DOHH2 (cell line): Measurements from ENCODE around the gene CEBPA.

ENCODE experiments used
- H3F3A ChIP-seq: fragments of 200-600 bp; sonication (generic), shearing (Covaris generic); 2 replicates; pipeline ENCODE4 v1.6.0; 2016; ENCODE audit warnings: antibody characterized with exemption, mild to moderate bottlenecking; ENCODE audit not compliant: control insufficient read depth, insufficient read depth
- H3K27ac ChIP-seq: fragments of 200-600 bp; sonication (generic); 2 replicates; pipeline ENCODE4 v1.5.1; 2014; ENCODE audit warnings: low read depth, mild to moderate bottlenecking, low read length, moderate library complexity
- H3K27me3 ChIP-seq: fragments of 200-600 bp; sonication (generic); 2 replicates; pipeline ENCODE4 v1.6.1; 2014; ENCODE audit warnings: mild to moderate bottlenecking, low read length, mixed read lengths; ENCODE audit not compliant: control insufficient read depth
- H3K36me3 ChIP-seq: fragments of 200-600 bp; sonication (generic); 2 replicates; pipeline ENCODE4 v1.6.1; 2014; ENCODE audit warnings: mild to moderate bottlenecking, low read length, moderate library complexity, mixed read lengths; ENCODE audit not compliant: control insufficient read depth
- H3K4me1 ChIP-seq: fragments of 200-600 bp; sonication (generic); 2 replicates; pipeline ENCODE4 v1.6.1; 2014; ENCODE audit warnings: mild to moderate bottlenecking, low read length, mixed read lengths; ENCODE audit not compliant: control insufficient read depth
- H3K4me2 ChIP-seq: fragments of 200-600 bp; sonication (generic); 2 replicates; pipeline ENCODE4 v1.6.0; 2014; ENCODE audit warnings: mild to moderate bottlenecking, low read length, moderate library complexity
- H3K4me3 ChIP-seq: fragments of 200-600 bp; sonication (generic); 2 replicates; pipeline ENCODE4 v1.5.1; 2014; ENCODE audit warnings: mild to moderate bottlenecking, low read length, mixed read lengths
- H3K79me2 ChIP-seq: fragments of 200-600 bp; sonication (generic); 2 replicates; pipeline ENCODE4 v1.6.1; 2014; ENCODE audit warnings: mild to moderate bottlenecking, low read length, mixed read lengths; ENCODE audit not compliant: control insufficient read depth
- H3K9me2 ChIP-seq: fragments of 200-600 bp; sonication (generic); replicated peaks from 2 replicates; pipeline ENCODE4 v1.6.1; 2014; ENCODE audit warnings: mild to moderate bottlenecking, low read length, mixed read lengths; ENCODE audit not compliant: control insufficient read depth
- H3K9me3 ChIP-seq: fragments of 200-600 bp; sonication (generic); 2 replicates; pipeline ENCODE4 v1.6.1; 2014; ENCODE audit warnings: antibody characterized with exemption, low read length, mixed read lengths; ENCODE audit not compliant: control insufficient read depth, insufficient read depth
- H4K20me1 ChIP-seq: fragments of 200-600 bp; sonication (generic); 2 replicates; pipeline ENCODE4 v1.6.0; 2014; ENCODE audit warnings: low read depth, mild to moderate bottlenecking, antibody characterized with exemption, low read length, moderate library complexity; ENCODE audit not compliant: control insufficient read depth, insufficient read depth
- CTCF ChIP-seq: fragments of 200-600 bp; sonication (generic); IDR thresholded peaks from one replicate; pipeline ENCODE4 v1.5.1; 2014; ENCODE audit warnings: antibody characterized with exemption, mild to moderate bottlenecking, low read depth, low read length; ENCODE audit not compliant: poor library complexity, severe bottlenecking
- EZH2phosphoT487 ChIP-seq: fragments of 200-600 bp; sonication (generic); IDR thresholded peaks from 2 replicates; pipeline ENCODE4 v1.6.1; 2017; ENCODE audit warnings: borderline replicate concordance, mild to moderate bottlenecking, antibody characterized with exemption, low read length, moderate library complexity, mixed read lengths

CEBPA gene

GRCh38 chr19:33306191-33306590 is 3.9 kb upstream of the CEBPA start:
- Histone ChIP-seq H3K27me3 (no peaks in the 10 kb centered on the region), H4K20me1 (no peaks in the 10 kb centered on the region), H3K9me3 (no peaks in the 10 kb centered on the region), H3K27ac (no peak overlapping the region), H3K9me2 (no peaks in the 10 kb centered on the region), H3K4me3 (no peak overlapping the region), H3K4me2 (no peak overlapping the region), H3K4me1 (no peaks in the 10 kb centered on the region), H3K36me3 (no peaks in the 10 kb centered on the region), H3K79me2 (no peaks in the 10 kb centered on the region), H3F3A (no peaks in the 10 kb centered on the region)
- no peak for TF ChIP-seq EZH2phosphoT487
- TF ChIP-seq CTCF, result no peak

GRCh38 chr19:33304760-33305647 is 2.7 kb upstream of the CEBPA start:
- H3K27ac ChIP-seq, result no peak overlapping the region
- H3K4me3 ChIP-seq, result no peak overlapping the region
- no peaks in the 10 kb centered on the region for H3K4me1 ChIP-seq
- H3K27me3 ChIP-seq, result no peaks in the 10 kb centered on the region
- no peaks in the 10 kb centered on the region for H3K79me2 ChIP-seq
- no peaks in the 10 kb centered on the region for H3K9me2 ChIP-seq
- H4K20me1 ChIP-seq, result no peaks in the 10 kb centered on the region
- no peaks in the 10 kb centered on the region for H3K36me3 ChIP-seq
- H3F3A ChIP-seq, result no peaks in the 10 kb centered on the region
- TF ChIP-seq EZH2phosphoT487 (no peak), CTCF (peak; percentile 36)
- H3K4me2 ChIP-seq, result no peak overlapping the region
- no peaks in the 10 kb centered on the region for H3K9me3 ChIP-seq

- no peak overlapping the region for H3K4me3 ChIP-seq
- no peaks in the 10 kb centered on the region for H4K20me1 ChIP-seq
- no peak overlapping the region for H3K27ac ChIP-seq
- no peaks in the 10 kb centered on the region for H3K79me2 ChIP-seq
- H3K4me1 ChIP-seq, result no peaks in the 10 kb centered on the region
- H3K27me3 ChIP-seq, result no peaks in the 10 kb centered on the region
- H3K36me3 ChIP-seq, result no peaks in the 10 kb centered on the region
- H3K9me2 ChIP-seq, result no peaks in the 10 kb centered on the region
- TF ChIP-seq CTCF (no peak), EZH2phosphoT487 (no peak)
- no peaks in the 10 kb centered on the region for H3F3A ChIP-seq
- H3K9me3 ChIP-seq, result no peaks in the 10 kb centered on the region
- H3K4me2 ChIP-seq, result no peak overlapping the region
Observed at GRCh38 chr19:33304371-33304759, 2.0 kb upstream of the CEBPA start.
